ENCODE data around the gene SVOP. TPM values are rescaled to one million over a fixed set of nuclear protein-coding genes. Genes with fewer than 3 reads are reported as not detected.

SVOP gene
- total and polyA plus RNA-seq, 5 donors from 2014 or later = not detected

DNA sequence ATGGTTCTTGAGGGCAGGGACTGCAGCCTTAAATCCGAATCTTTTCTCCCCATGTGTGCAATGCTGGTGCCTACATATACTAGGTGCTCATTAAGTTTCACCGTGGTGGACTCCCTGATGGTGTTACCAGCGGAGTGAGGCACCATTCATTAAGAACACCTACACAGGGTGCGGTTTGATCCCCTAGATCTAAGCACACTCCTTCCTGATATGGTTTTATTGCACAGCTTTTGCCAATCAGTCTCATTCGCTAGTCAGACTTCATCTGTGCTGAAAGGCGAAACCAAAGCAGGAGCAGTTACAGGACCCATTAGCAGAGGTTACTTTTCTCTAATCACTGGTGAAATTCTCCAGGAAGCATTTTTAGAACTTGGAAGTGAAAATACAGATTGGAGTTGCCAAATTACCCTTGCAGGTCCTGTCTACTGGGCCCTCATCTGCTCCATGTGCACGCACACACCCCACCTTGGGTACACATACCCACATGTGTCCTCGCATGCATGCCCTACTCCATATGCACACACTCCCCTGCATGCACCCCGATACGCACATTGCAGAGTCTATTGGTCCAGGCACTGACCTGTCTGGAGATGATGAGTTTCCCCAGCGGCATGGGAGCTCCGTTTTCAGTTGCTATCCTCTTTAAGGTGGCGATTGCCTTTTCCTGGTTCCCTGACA is 82.5 kb downstream of the SVOP start:
- no peak overlapping the region for H3K27ac ChIP-seq (ENCODE audit: insufficient read depth, low read length, poor library complexity, severe bottlenecking)
- no peaks in the 10 kb centered on the region for H3K4me1 Mint-ChIP-seq
- no peak overlapping the region for H3K4me3 Mint-ChIP-seq
- H3K36me3 ChIP-seq (ENCODE audit: control insufficient read depth, insufficient read depth, low read length) = no peaks in the 10 kb centered on the region
- DNase-seq (no peak), ATAC-seq (ENCODE audit: low read depth in 2 of 2) (no peak)
- no peaks in the 10 kb centered on the region for H3K27me3 Mint-ChIP-seq
- no peak overlapping the region for H3K4me3 ChIP-seq (ENCODE audit: low read depth, low read length)
- no peaks in the 10 kb centered on the region for H3K27me3 ChIP-seq (ENCODE audit: control insufficient read depth, insufficient read depth, low read length)
- H3K27ac Mint-ChIP-seq = no peak overlapping the region
- no peaks in the 10 kb centered on the region for H3K36me3 Mint-ChIP-seq
- H3K9me3 Mint-ChIP-seq = peaks cover 0 to 3% (median 0%) of the 10 kb centered on the region in 7 donors
- H3K4me1 ChIP-seq (ENCODE audit: control insufficient read depth, insufficient read depth, low read length, poor library complexity, severe bottlenecking) = no peaks in the 10 kb centered on the region
- H3K9me3 ChIP-seq (ENCODE audit: control insufficient read depth in 2 of 2, low read length in 2 of 2) = no peaks in the 10 kb centered on the region

DNA sequence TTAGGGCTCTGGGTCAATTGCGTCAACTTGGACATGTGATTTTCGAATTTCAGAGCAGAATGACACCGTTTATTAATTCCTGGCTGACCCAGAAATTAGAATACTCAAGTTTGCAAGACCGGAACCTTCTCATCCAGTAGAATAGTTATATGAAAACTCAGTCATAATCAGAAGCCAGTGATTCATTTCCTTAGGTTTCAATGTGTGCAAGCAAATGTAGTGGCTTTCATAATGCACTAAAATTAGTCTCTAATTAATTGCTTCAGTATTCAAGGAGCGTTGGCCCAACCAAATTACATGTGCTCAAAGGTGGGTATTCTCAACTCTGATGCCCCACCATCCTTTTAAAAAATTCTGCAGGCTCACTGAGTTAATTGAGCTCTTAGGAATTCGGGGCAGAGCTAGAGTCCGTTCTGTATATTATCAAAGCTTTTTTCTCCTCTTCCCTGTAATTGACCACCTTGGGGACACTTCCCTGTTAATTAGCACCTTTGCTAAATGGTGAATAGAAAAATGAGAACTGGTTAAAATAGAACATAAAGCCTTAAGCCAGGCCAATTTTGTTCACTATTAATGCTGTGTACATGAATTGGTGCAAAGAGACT is 85.6 kb downstream of the SVOP start:
- H3K27ac Mint-ChIP-seq = no peak overlapping the region
- Histone ChIP-seq H3K36me3 (ENCODE audit: control insufficient read depth, insufficient read depth, low read length) (no peaks in the 10 kb centered on the region), H3K4me3 (ENCODE audit: low read depth, low read length) (no peak overlapping the region), H3K27me3 (ENCODE audit: control insufficient read depth, insufficient read depth, low read length) (no peaks in the 10 kb centered on the region), H3K4me1 (ENCODE audit: control insufficient read depth, insufficient read depth, low read length, poor library complexity, severe bottlenecking) (no peaks in the 10 kb centered on the region), H3K9me3 (ENCODE audit: control insufficient read depth in 2 of 2, low read length in 2 of 2) (no peaks in the 10 kb centered on the region), H3K27ac (ENCODE audit: insufficient read depth, low read length, poor library complexity, severe bottlenecking) (no peak overlapping the region)
- peaks cover 0 to 3% (median 0%) of the 10 kb centered on the region in 7 donors for H3K9me3 Mint-ChIP-seq
- ATAC-seq (ENCODE audit: low read depth in 2 of 2) = no peak
- H3K4me1 Mint-ChIP-seq = no peaks in the 10 kb centered on the region
- no peak for DNase-seq
- H3K36me3 Mint-ChIP-seq = no peaks in the 10 kb centered on the region
- peaks cover 6% of the 10 kb centered on the region for H3K27me3 Mint-ChIP-seq
- H3K4me3 Mint-ChIP-seq = no peak overlapping the region

DNA sequence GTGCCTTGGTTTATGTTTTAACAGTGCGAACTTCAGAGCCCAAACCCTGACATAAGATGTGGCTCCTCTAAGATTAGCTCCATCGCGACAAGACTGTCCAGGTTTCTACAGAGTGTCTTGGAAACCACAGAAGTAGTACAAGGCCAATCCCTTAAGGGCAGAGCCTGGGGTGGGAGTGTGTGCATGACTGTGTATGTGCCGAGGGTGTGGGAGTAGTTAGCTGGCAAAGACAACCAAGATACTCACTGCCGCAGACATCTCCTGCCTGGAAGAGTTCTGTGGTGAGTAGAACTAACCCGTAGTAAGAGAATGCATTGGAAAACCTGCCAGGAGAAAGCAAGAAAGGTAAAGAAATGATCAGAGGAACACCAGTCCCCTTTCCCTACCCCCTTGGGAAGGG is 86.9 kb downstream of the SVOP start:
- no peak overlapping the region for H3K27ac Mint-ChIP-seq
- ATAC-seq (ENCODE audit: low read depth in 2 of 2) (no peak), DNase-seq (no peak)
- no peaks in the 10 kb centered on the region for H3K36me3 Mint-ChIP-seq
- no peak overlapping the region for H3K4me3 ChIP-seq (ENCODE audit: low read depth, low read length)
- H3K9me3 Mint-ChIP-seq = peaks cover 0 to 5% (median 0%) of the 10 kb centered on the region in 7 donors
- H3K36me3 ChIP-seq (ENCODE audit: control insufficient read depth, insufficient read depth, low read length) = no peaks in the 10 kb centered on the region
- H3K9me3 ChIP-seq (ENCODE audit: control insufficient read depth in 2 of 2, low read length in 2 of 2) = no peaks in the 10 kb centered on the region
- H3K4me3 Mint-ChIP-seq = no peak overlapping the region
- peaks cover 11% of the 10 kb centered on the region for H3K27me3 Mint-ChIP-seq
- no peak overlapping the region for H3K27ac ChIP-seq (ENCODE audit: insufficient read depth, low read length, poor library complexity, severe bottlenecking)
- no peaks in the 10 kb centered on the region for H3K4me1 Mint-ChIP-seq
- H3K27me3 ChIP-seq (ENCODE audit: control insufficient read depth, insufficient read depth, low read length) = no peaks in the 10 kb centered on the region
- H3K4me1 ChIP-seq (ENCODE audit: control insufficient read depth, insufficient read depth, low read length, poor library complexity, severe bottlenecking) = no peaks in the 10 kb centered on the region

DNA sequence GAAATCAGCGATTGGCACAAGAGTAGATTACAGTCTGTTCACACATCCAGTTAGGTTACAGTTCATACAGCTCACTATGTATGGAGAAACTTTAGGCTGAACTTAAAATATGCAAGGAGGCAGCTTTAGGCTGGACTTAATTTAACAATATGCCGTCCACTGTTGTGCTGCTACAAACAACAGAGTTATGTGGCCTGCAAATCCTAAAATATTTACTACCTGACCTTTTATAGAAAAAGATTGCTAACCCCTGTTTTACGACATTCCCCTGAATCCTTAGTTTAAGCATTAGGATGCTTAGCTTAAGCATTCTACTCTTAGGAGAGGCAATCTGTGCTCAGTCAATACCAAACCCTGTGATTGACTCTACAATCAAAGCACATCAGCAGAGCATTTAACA is 90.1 kb downstream of the SVOP start:
- H3K27ac ChIP-seq (ENCODE audit: insufficient read depth, low read length, poor library complexity, severe bottlenecking) = no peak overlapping the region
- ATAC-seq (ENCODE audit: low read depth in 2 of 2) (no peak), DNase-seq (no peak)
- no peaks in the 10 kb centered on the region for H3K36me3 Mint-ChIP-seq
- peaks cover 4% of the 10 kb centered on the region for H3K27me3 ChIP-seq (ENCODE audit: control insufficient read depth, insufficient read depth, low read length)
- H3K4me3 Mint-ChIP-seq = no peak overlapping the region
- no peaks in the 10 kb centered on the region for H3K36me3 ChIP-seq (ENCODE audit: control insufficient read depth, insufficient read depth, low read length)
- no peaks in the 10 kb centered on the region for H3K4me1 Mint-ChIP-seq
- no peaks in the 10 kb centered on the region for H3K9me3 ChIP-seq (ENCODE audit: control insufficient read depth in 2 of 2, low read length in 2 of 2)
- H3K4me1 ChIP-seq (ENCODE audit: control insufficient read depth, insufficient read depth, low read length, poor library complexity, severe bottlenecking) = no peaks in the 10 kb centered on the region
- H3K9me3 Mint-ChIP-seq = peaks cover 0 to 5% (median 0%) of the 10 kb centered on the region in 7 donors
- H3K27me3 Mint-ChIP-seq = peaks cover 11% of the 10 kb centered on the region
- H3K27ac Mint-ChIP-seq = no peak overlapping the region
- no peak overlapping the region for H3K4me3 ChIP-seq (ENCODE audit: low read depth, low read length)

DNA sequence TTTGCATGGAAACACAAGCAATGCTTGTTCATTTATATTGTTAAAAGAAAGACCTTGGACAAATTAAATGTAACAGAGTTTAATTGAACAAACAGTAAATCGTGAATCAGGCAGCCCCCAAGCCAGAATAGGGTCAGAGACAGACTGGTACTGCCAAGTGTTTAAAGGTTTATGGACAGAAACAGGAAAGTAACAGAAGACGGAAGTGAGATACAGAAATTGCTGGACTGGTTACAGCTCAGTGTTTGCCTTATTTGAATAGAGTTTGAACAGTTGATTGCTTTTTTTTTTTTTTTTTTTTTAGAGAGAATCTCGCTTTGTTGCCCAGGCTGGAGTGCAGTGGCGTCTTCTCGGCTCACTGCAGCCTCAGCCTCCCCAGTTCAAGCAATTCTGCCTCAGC is 90.7 kb downstream of the SVOP start:
- Mint-ChIP-seq H3K4me3 (no peak overlapping the region), H3K27ac (no peak overlapping the region), H3K4me1 (no peaks in the 10 kb centered on the region), H3K27me3 (peaks cover 11% of the 10 kb centered on the region), H3K36me3 (no peaks in the 10 kb centered on the region), H3K9me3 (peaks cover 0 to 6% (median 4%) of the 10 kb centered on the region in 7 donors)
- H3K27ac ChIP-seq (ENCODE audit: insufficient read depth, low read length, poor library complexity, severe bottlenecking) = no peak overlapping the region
- ATAC-seq (ENCODE audit: low read depth in 2 of 2) (no peak), DNase-seq (no peak)
- H3K9me3 ChIP-seq (ENCODE audit: control insufficient read depth in 2 of 2, low read length in 2 of 2) = no peaks in the 10 kb centered on the region
- no peak overlapping the region for H3K4me3 ChIP-seq (ENCODE audit: low read depth, low read length)
- no peaks in the 10 kb centered on the region for H3K4me1 ChIP-seq (ENCODE audit: control insufficient read depth, insufficient read depth, low read length, poor library complexity, severe bottlenecking)
- H3K27me3 ChIP-seq (ENCODE audit: control insufficient read depth, insufficient read depth, low read length) = peaks cover 4% of the 10 kb centered on the region
- H3K36me3 ChIP-seq (ENCODE audit: control insufficient read depth, insufficient read depth, low read length) = no peaks in the 10 kb centered on the region

DNA sequence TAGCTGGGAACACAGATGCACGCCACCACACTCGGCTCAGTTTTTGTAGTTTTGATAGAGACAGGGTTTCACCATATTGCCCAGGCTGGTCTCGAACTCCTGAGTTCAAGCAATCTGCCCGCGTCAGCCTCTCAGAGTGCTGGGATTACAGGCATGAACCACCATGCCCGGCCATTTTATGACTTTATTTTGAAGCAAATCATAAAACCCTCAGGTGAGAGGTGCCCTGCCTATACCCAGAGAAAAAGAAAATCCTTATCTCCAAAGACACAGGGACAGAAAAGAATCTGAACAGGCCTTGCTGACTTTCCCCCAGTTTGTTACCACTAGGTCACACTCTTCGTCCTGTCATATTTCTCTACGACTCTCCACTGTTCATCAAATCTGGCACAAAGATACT is 92.2 kb downstream of the SVOP start:
- ATAC-seq (ENCODE audit: low read depth in 2 of 2) (no peak), DNase-seq (no peak)
- H3K4me3 ChIP-seq (ENCODE audit: low read depth, low read length) = no peak overlapping the region
- no peaks in the 10 kb centered on the region for H3K9me3 ChIP-seq (ENCODE audit: control insufficient read depth in 2 of 2, low read length in 2 of 2)
- Mint-ChIP-seq H3K9me3 (peaks cover 0 to 7% (median 4%) of the 10 kb centered on the region in 7 donors), H3K36me3 (no peaks in the 10 kb centered on the region), H3K27ac (no peak overlapping the region), H3K27me3 (peaks cover 11% of the 10 kb centered on the region), H3K4me3 (no peak overlapping the region), H3K4me1 (no peaks in the 10 kb centered on the region)
- H3K4me1 ChIP-seq (ENCODE audit: control insufficient read depth, insufficient read depth, low read length, poor library complexity, severe bottlenecking) = no peaks in the 10 kb centered on the region
- H3K27me3 ChIP-seq (ENCODE audit: control insufficient read depth, insufficient read depth, low read length) = peaks cover 4% of the 10 kb centered on the region
- H3K27ac ChIP-seq (ENCODE audit: insufficient read depth, low read length, poor library complexity, severe bottlenecking) = no peak overlapping the region
- no peaks in the 10 kb centered on the region for H3K36me3 ChIP-seq (ENCODE audit: control insufficient read depth, insufficient read depth, low read length)

DNA sequence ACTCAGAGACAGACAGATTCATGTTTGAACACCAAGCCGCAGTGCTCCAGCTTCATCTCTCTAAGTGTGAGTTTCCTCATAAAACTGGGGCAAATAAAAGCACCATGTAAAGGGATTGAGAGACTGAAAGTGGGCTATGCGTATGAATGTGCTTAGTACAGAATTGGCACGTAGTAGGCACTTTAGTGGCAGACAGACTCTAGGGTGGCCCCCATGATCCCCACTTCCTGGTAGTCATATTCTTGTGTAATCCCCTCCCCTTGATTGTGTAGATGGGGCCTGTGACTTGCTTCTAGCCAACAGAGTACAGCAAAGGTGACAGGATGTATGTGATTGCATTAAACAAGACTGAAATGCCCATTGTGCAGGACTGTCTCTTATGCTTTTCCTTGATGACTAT is 98.0 kb downstream of the SVOP start:
- Mint-ChIP-seq H3K36me3 (no peaks in the 10 kb centered on the region), H3K4me3 (peak overlapping the region in 1 of 4 donors; percentile 76), H3K4me1 (no peaks in the 10 kb centered on the region), H3K9me3 (peaks cover 0 to 11% (median 4%) of the 10 kb centered on the region in 7 donors), H3K27ac (no peak overlapping the region), H3K27me3 (no peaks in the 10 kb centered on the region)
- peaks cover 4% of the 10 kb centered on the region for H3K27me3 ChIP-seq (ENCODE audit: control insufficient read depth, insufficient read depth, low read length)
- DNase-seq (no peak), ATAC-seq (ENCODE audit: low read depth in 2 of 2) (peak in 1 of 2 donors; percentile 8)
- H3K9me3 ChIP-seq (ENCODE audit: control insufficient read depth in 2 of 2, low read length in 2 of 2) = peaks cover 0 to 1% of the 10 kb centered on the region in 2 experiments
- H3K36me3 ChIP-seq (ENCODE audit: control insufficient read depth, insufficient read depth, low read length) = no peaks in the 10 kb centered on the region
- H3K27ac ChIP-seq (ENCODE audit: insufficient read depth, low read length, poor library complexity, severe bottlenecking) = no peak overlapping the region
- H3K4me3 ChIP-seq (ENCODE audit: low read depth, low read length) = no peak overlapping the region
- no peaks in the 10 kb centered on the region for H3K4me1 ChIP-seq (ENCODE audit: control insufficient read depth, insufficient read depth, low read length, poor library complexity, severe bottlenecking)

DNA sequence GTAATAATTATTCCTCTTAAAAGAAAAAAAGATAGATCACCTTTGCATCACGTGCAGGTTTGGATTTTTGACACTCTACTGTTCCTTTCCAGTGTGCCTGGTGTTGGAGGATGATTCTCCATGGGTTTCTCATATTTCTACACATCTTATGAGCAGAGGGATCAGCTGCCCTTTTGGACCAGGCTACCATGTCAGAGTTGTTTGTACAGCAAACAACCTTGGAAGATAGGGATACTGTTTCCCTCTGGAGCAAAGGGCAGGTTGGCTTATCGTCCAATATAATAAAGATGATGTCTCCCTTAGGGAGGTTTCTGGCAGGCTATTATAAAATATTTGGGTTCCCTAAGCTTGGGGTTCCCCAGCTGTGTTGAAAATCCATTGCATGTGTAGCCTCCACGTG is 98.9 kb downstream of the SVOP start:
- Histone ChIP-seq H3K9me3 (ENCODE audit: control insufficient read depth in 2 of 2, low read length in 2 of 2) (peaks cover 0 to 1% of the 10 kb centered on the region in 2 experiments), H3K36me3 (ENCODE audit: control insufficient read depth, insufficient read depth, low read length) (no peaks in the 10 kb centered on the region), H3K27me3 (ENCODE audit: control insufficient read depth, insufficient read depth, low read length) (peaks cover 3% of the 10 kb centered on the region), H3K27ac (ENCODE audit: insufficient read depth, low read length, poor library complexity, severe bottlenecking) (no peak overlapping the region), H3K4me3 (ENCODE audit: low read depth, low read length) (no peak overlapping the region), H3K4me1 (ENCODE audit: control insufficient read depth, insufficient read depth, low read length, poor library complexity, severe bottlenecking) (no peaks in the 10 kb centered on the region)
- DNase-seq = no peak
- no peaks in the 10 kb centered on the region for H3K36me3 Mint-ChIP-seq
- peaks cover 0 to 11% (median 4%) of the 10 kb centered on the region in 7 donors for H3K9me3 Mint-ChIP-seq
- no peaks in the 10 kb centered on the region for H3K4me1 Mint-ChIP-seq
- H3K4me3 Mint-ChIP-seq = no peak overlapping the region
- no peak overlapping the region for H3K27ac Mint-ChIP-seq
- peaks cover 4% of the 10 kb centered on the region for H3K27me3 Mint-ChIP-seq
- ATAC-seq (ENCODE audit: low read depth in 2 of 2) = no peak

Measured in CD4-positive, CD25-positive, alpha-beta regulatory T cell (primary cell).